Thyroid gland (tissue), 4 donors: ENCODE data around the gene FAM120A. TPM values are rescaled to one million over a fixed set of nuclear protein-coding genes. Genes with fewer than 3 reads are reported as not detected.
A peak's percentile ranks its signal among the peaks of the same experiment; 100 is the strongest.

Source experiments
- DNase-seq, 2 donors: peaks; one replicate each; pipeline ENCODE4 v3.0.0-alpha.2; 2019
- H3K27ac ChIP-seq, 3 donors: fragments of 200-600 bp; sonication (generic); 1 replicate in 2 of 3; 2 replicates in 1 of 3; pipeline ENCODE4 v1.5.1; 2016 to 2019; ENCODE audit warnings: mild to moderate bottlenecking in 1 of 3, moderate library complexity in 1 of 3
- H3K27me3 ChIP-seq: fragments of 200-600 bp; sonication (generic); one replicate; pipeline ENCODE4 v1.5.1; 2019
- H3K36me3 ChIP-seq, 2 donors: fragments of 200-600 bp; sonication (generic); one replicate each; pipeline ENCODE4 v1.5.1; 2016 to 2019
- H3K4me1 ChIP-seq, 2 donors: fragments of 200-600 bp; sonication (generic); one replicate each; pipeline ENCODE4 v1.5.1; 2017 to 2019
- H3K4me3 ChIP-seq, 3 donors: fragments of 200-600 bp; sonication (generic); replicated peaks in 1 of 3; 1 replicate in 2 of 3; 2 replicates in 1 of 3; pipeline ENCODE4 v1.5.1; 2016; ENCODE audit warnings: mild to moderate bottlenecking in 1 of 3
- H3K9me3 ChIP-seq: fragments of 200-600 bp; sonication (generic); one replicate; pipeline ENCODE4 v1.5.1; 2017
- POLR2A ChIP-seq, 2 donors: fragments of 450-650 bp; IDR thresholded peaks; one replicate each; pipeline ENCODE4 v1.6.1; 2017; ENCODE audit warnings: antibody characterized with exemption in 2 of 2, mild to moderate bottlenecking in 2 of 2, moderate library complexity in 1 of 2
- whole genome bisulfite sequencing, 2 donors: methylation state at CpG; one replicate each; pipeline ENCODE4 v1.1.5; 2017; 5-methylcytosine and 5-hydroxymethylcytosine counted together
- intact Hi-C: fragments of 100-400 bp; cut with DNase I; formaldehyde crosslinking; loops from one replicate; pipeline ENCODE4 v1.15.1; 2023
- total RNA-seq, 4 donors: library from RNA; depleted of rRNA; stranded (reverse); fragments of >200 nt; gene quantifications; one replicate each; pipeline ENCODE4 v1.2.3, GENCODE V29; 2016
- TF ChIP-seq, protein P1 (sequence below), 6 experiments: fragments of 200-600 bp in 3 of 6; fragments of 450-650 bp in 3 of 6; sonication (generic) in 3 of 6; IDR thresholded peaks; one replicate each; pipeline ENCODE4 v1.5.1; 2016 to 2019; ENCODE audit warnings: antibody characterized with exemption in 6 of 6, mild to moderate bottlenecking in 2 of 6, inconsistent platforms in 1 of 6, moderate library complexity in 1 of 6

The FAM120A gene
- total RNA-seq, 4 donors from 2014 or later: 78.1 to 118 (median 111) TPM

DNA sequence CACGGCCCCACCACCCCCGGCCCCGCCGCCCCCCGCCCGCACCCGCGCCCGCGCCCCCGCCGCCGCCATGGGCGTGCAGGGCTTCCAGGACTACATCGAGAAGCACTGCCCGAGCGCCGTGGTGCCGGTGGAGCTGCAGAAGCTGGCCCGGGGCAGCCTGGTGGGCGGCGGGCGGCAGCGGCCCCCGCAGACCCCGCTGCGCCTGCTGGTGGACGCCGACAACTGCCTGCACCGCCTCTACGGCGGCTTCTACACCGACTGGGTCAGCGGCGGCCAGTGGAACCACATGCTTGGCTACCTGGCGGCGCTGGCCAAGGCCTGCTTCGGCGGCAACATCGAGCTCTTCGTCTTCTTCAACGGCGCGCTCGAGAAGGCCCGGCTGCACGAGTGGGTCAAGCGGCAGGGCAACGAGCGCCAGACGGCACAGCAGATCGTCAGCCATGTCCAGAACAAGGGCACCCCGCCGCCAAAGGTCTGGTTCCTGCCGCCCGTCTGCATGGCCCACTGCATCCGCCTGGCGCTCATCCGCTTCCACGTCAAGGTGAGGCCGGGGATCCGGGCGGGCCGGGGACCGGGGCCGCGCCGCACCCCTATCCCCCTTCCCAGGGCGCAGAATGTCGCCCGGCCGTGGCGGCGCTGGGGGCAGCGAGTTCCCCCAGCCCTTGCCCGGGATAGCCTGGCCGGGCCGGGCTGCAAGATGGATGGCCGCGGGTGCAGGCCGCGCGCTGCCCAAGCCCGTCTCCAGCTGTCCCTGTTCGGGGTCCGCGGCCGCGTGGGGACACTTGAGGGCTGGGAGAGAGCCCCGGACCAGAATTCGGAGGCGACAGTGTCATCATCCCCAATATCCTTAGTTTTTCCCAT, 594 bp downstream of the FAM120A start:
- TF ChIP-seq, protein P1, sequence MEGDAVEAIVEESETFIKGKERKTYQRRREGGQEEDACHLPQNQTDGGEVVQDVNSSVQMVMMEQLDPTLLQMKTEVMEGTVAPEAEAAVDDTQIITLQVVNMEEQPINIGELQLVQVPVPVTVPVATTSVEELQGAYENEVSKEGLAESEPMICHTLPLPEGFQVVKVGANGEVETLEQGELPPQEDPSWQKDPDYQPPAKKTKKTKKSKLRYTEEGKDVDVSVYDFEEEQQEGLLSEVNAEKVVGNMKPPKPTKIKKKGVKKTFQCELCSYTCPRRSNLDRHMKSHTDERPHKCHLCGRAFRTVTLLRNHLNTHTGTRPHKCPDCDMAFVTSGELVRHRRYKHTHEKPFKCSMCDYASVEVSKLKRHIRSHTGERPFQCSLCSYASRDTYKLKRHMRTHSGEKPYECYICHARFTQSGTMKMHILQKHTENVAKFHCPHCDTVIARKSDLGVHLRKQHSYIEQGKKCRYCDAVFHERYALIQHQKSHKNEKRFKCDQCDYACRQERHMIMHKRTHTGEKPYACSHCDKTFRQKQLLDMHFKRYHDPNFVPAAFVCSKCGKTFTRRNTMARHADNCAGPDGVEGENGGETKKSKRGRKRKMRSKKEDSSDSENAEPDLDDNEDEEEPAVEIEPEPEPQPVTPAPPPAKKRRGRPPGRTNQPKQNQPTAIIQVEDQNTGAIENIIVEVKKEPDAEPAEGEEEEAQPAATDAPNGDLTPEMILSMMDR (IDR thresholded peaks at IDR 0.05): peak in 3 of 6 experiments; percentile 18 to 28 (median 23)
- TF ChIP-seq POLR2A (IDR thresholded peaks at IDR 0.05): peak in 1 of 2 donors; percentile 20
- Histone ChIP-seq H3K4me1 (peaks cover 29 to 30% of the 10 kb centered on the region in 2 donors), H3K9me3 (no peaks in the 10 kb centered on the region), H3K36me3 (peaks cover 16% of the 10 kb centered on the region in 2 donors), H3K4me3 (peak overlapping the region; percentile 46 to 65 (median 56)), H3K27me3 (no peaks in the 10 kb centered on the region), H3K27ac (peak overlapping the region; percentile 83 to 94 (median 93))
- peak; percentile 55 to 57 for DNase-seq
- WGBS, 2 donors: 0% methylated on average over 16 to 31 of the region's 92 CpGs
- intact Hi-C loops: loop anchor here (5.0 to 10.0 kb wide), 2 partner anchors 125 to 317 kb away; partner anchors contain the start of genes NINJ1 and PHF2

DNA sequence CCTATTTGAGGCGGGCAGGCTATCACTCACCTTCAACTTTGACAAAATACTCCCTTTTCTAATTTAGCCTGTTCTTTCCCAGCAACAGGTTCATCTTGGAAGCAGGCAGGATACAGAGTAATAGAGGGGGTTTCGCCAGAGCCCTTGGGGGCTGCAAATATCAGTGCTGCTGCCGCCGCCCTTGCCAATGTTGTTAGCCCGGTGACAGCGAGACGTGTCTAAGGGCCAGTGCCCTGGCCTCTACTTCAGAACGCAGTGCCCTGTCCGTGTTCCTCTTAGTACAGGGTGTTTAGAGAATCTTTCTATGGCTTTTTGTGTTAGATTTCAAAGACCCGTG, 1.2 kb downstream of the FAM120A start:
- peak; percentile 49 to 55 for DNase-seq
- no peaks in the 10 kb centered on the region for H3K9me3 ChIP-seq
- 0 to 1% methylated on average over 10 of the region's 10 CpGs for WGBS, 2 donors
- peaks cover 29 to 30% of the 10 kb centered on the region in 2 donors for H3K4me1 ChIP-seq
- peak overlapping the region; percentile 83 to 94 (median 93) for H3K27ac ChIP-seq
- intact Hi-C loops: loop anchor here (5.0 to 10.0 kb wide), 2 partner anchors 125 to 318 kb away; partner anchors contain the start of genes NINJ1 and PHF2
- H3K36me3 ChIP-seq: peaks cover 10% of the 10 kb centered on the region in 2 donors
- H3K27me3 ChIP-seq: no peaks in the 10 kb centered on the region
- peak overlapping the region; percentile 46 to 65 (median 56) for H3K4me3 ChIP-seq
- no peak for TF ChIP-seq POLR2A (IDR thresholded peaks at IDR 0.05)
- TF ChIP-seq, protein P1 (IDR thresholded peaks at IDR 0.05): no peak

DNA sequence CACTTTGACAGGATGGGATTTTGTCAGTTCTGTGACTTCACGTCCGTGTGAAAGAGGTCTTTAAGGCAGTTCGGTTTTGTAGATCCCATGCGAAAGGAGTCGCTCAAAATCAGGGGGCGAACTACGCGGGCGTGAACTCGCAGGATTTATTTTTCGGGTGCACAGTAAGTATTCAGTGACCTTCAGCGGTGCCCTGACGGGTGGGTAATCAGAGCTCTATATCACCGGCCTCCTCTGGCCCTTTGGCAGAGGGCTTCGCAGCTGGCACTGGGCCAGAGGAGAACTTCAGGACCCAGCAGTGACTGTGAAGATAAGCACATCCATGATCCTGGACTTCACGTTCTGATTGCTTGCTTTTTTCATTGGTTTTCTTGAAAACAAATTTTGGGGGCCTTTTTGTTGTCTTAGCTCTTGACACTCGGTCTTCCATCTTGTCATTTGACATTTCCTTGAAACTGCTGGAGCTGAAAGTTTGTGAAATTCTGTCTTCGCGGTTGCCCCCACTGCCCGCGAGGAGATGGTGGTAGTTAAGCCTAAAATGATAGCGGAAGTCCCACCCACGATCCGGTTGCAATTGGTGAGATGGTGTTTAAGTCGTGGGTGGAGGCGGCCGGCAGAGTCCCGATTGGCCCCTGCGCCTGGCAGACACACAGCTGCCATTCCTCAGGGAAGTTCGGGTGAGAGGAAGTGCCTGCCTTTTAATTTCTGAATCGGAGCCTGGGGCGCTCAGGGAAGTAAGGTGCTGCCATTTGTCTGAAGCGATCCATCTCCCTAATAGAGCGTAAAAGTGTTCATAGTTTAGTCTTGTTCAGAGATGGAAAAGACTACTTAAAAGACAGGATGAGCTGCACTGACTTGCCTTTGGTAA, 1.8 kb downstream of the FAM120A start, which contains the start of gene FAM120AOS:
TSS of gene FAM120AOS (minus strand) at position 535 of the 868 bp plus-strand sequence. CDS start 872 bp downstream, outside the sequence.
- H3K27me3 ChIP-seq: no peaks in the 10 kb centered on the region
- H3K4me1 ChIP-seq: peaks cover 32 to 34% of the 10 kb centered on the region in 2 donors
- WGBS, 2 donors: 1 to 2% methylated on average over 32 to 34 of the region's 34 CpGs
- peak within 1 kb of the TSS; percentile 46 to 65 (median 56) for H3K4me3 ChIP-seq
- H3K9me3 ChIP-seq: no peaks in the 10 kb centered on the region
- peaks cover 3 to 4% of the 10 kb centered on the region in 2 donors for H3K36me3 ChIP-seq
- intact Hi-C loops: loop anchor here (5.0 to 10.0 kb wide), 2 partner anchors 124 to 318 kb away; partner anchors contain the start of genes NINJ1 and PHF2
- DNase-seq: peak; percentile 95
- peak within 1 kb of the TSS; percentile 83 to 94 (median 93) for H3K27ac ChIP-seq
- TF ChIP-seq, protein P1 (IDR thresholded peaks at IDR 0.05): no peak
- TF ChIP-seq POLR2A (IDR thresholded peaks at IDR 0.05): peak in 1 of 2 donors; percentile 89

DNA sequence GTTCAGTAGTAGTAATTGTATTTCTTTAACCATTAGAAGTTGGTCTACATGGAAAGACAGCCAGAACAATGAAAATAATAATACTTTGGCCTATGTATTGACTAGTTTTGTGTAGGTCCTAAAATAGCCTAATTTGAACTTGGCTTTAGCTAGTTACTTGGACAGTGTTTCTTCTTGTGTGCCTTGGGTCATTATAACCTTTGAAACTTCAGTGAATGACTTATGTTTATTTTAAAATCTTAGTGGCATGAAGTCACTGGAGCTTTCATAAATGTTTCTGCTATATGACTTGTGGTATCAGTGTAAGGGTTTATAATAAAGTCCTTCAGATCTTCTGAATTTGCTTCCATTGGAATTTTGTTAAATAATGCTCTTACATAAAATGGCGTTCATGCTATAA, 4.5 kb downstream of the FAM120A start:
- TF ChIP-seq, protein P1 (IDR thresholded peaks at IDR 0.05): no peak
- Histone ChIP-seq H3K27me3 (no peaks in the 10 kb centered on the region), H3K9me3 (no peaks in the 10 kb centered on the region), H3K4me3 (no peak overlapping the region), H3K36me3 (no peaks in the 10 kb centered on the region), H3K4me1 (peaks cover 41 to 44% of the 10 kb centered on the region in 2 donors), H3K27ac (no peak overlapping the region)
- 95 to 98% methylated on average over 1 of the region's 1 CpG for WGBS, 2 donors
- intact Hi-C loops: loop anchor here (10.0 kb wide), 1 partner anchor 321 kb away; the partner anchor contains the start of gene NINJ1
- DNase-seq: no peak
